GM18909 (cell line): ENCODE measurements around the gene MASP2.
"Not testable (repeated sequence)": the region's sequence is repeated elsewhere in the genome, so short reads cannot be mapped to it uniquely, and the experiment has no call there.

ENCODE experiments used
- ATAC-seq: cut with Tn5 transposase; IDR thresholded peaks from one replicate; pipeline ENCODE4 v1.9.1; 2021; ENCODE audit warnings: mild to moderate bottlenecking; ENCODE audit not compliant: unreplicated experiment, poor library complexity

The MASP2 gene

DNA sequence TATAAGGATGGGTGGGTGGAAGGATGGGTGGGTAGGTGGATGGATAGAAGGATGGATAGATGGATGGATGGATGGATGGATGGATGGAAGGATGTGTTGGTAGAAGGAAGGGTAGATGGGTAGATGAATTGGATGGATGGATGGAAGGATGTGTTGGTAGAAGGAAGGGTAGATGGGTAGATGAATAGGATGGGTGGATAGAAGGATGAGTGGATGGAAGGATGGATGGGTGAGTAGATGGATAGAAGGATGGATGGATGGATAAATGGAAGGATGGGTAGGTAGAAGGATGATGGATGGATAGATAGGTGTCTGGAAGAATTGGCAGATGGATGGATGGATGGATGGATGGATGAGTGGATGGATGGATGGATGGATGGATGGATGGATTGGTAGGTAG, 6.0 kb downstream of the MASP2 start:
- no peak for ATAC-seq

DNA sequence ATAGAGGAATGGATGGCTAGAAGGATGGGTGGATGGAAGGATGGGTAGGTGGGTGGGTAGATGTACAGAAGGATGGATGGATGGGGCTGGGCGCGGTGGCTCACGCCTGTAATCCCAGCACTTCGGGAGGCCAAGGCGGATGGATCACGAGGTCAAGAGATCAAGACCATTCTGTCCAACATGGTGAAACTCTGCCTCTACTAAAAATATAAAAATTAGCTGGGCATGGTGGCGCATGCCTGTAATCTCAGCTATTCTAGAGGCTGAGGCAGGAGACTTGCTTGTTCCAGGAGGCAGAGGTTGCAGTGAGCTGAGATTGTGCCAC, 7.0 kb downstream of the MASP2 start:
- ATAC-seq = not testable (repeated sequence)

DNA sequence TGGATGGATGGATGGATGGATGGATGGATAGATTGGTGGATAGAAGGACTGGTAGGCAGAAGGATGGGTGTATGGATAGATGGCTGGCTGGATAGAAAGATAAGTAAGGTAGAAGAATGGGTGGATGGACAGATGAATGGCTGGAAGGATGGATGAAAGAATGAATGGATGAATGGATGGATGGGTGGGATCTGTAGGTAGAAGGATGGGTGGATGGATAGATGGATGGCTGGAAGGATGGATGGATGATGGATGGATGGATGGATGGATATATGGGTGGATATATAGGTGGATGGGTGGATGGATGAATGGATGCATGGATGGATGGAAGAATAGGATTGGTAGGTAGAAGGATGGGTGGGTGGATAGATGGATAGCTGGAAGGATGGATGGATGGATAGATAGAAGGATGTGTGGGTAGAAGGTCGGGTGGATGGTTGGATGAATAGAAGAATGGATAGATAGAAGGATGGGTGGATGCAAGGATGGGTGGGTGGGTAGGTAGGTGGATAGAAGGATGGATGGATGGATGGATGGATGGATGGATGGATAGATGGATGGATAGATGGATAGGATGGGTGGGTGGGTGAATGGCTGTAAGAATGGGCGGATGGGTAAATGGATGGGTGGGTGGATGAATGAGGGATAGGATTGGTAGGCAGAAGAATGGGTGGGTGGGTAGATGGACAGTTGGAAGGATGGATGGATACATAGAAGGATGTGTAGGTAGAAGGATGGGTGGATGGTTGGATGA, 7.5 kb downstream of the MASP2 start:
- no peak for ATAC-seq

DNA sequence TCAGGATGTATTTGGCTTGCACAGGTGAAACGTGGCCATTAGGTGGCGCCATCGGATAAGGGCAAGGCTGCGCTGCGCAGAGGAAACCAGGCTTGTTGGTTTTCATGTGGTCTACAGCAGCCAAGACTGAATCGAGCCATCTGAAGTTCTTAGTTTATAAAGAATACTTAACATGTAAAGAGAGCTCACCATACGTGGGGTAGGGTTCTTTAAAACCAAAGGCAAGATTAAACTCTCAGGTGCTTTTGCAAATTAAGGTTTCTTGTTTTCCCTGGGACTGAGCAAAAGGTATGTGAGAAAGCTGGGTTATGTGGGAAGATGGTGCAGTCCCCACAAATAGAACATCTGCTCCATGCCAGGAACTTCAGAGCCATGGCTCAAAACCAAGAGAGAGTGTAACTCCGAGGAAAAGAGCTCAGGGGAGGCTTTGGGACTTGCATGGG, 9.3 kb downstream of the MASP2 start:
- ATAC-seq = peak; percentile 48

DNA sequence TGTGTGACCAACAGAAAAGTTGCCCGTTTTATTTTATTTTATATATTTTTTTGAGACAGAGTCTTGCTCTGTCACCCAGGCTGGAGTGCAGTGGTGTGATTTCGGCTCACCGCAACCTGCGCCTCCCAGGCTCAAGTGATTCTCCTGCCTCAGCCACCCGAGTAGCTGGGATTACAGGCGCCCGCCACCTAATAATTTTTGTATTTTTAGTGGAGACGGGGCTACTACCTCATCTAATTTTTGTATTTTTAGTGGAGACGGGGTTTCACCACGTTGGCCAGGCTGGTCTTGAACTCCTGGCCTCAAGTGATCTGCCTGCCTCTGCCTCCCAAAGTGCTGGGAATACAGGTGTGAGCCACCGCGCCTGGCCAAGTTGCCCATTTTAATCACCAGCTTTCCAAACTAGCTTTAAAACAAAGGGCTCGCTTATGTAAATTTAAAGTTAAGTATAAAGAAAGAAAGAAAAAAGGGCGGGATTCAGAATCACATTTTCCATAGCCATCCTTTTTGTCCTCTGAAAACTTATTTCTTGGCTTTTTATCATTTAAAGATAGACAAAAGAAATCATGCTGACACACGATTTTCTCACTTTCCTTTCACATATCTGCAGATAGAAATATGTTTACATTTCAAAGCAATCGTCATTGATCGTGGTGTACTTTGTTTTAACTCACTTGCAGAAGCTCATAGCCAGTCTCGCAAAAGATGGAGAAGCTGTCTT, 9.9 kb downstream of the MASP2 start:
- ATAC-seq = not testable (repeated sequence)

DNA sequence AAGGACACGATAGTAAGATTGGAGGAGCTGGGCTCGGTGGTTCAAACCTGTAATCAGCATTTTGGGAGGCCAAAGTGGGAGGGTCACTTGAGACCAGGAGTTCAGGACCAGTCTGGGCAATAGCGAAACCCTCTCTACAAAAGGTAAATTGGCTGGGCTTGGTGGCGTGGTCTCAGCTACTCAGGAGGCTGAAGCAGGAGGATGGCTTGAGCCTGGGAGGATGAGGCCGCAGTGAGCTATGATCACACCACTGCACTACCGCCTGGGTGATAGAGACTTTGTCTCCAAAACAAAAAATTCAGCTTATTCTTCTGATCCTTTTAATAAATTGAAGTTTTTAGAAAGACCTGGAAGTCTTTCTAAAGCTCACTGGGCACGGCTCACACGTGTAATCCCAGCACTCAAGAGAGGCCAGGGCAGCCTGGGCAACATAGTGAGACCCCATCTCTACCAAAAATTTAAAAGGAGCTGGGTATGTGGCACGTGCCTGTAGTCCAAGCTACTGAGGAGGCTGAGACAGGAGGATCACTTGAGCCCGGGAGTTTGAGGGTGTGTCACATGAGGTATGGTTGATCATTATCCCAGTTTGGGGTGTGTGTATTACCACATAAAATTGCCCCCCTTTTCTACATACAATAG, 15.3 kb downstream of the MASP2 start:
- no peak for ATAC-seq

DNA sequence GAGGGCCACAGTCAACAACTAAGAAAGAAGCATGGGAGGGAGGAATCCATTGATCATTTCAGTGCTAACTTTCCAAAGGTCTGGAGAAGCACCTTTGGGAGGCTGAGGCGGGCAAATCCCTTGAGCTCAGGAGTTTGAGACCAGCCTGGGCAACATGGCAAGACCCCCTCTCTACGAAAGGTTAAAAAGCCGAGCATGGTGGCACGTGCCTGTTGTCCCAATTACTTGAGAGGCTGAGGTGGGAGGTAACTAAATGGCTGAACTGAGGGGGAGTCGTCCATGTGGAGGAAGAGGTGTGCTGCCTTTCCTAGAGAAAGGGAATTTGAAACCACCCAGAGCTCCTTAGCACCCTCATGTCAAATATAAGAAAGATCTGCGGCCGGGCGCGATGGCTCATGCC, 16.2 kb downstream of the MASP2 start:
- ATAC-seq = no peak

DNA sequence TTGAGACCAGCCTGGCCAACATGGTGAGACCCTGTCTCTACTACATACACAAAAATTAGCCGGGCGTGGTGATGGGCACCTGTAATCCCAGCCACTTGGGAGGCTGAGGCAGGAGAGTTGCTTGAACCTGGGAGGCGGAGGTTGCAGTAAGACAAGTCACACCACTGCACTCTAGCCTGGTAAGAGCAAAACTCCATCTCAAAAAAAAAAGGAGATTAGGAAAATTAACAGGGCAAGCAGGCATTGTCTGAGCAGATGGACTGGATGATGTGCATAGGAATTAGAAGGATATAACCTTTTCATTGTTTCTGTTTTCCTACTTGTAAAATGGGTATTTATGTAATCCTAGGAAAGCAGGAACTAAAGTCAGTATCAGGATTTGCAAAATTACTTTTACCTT, 19.0 kb downstream of the MASP2 start:
- ATAC-seq = no peak

DNA sequence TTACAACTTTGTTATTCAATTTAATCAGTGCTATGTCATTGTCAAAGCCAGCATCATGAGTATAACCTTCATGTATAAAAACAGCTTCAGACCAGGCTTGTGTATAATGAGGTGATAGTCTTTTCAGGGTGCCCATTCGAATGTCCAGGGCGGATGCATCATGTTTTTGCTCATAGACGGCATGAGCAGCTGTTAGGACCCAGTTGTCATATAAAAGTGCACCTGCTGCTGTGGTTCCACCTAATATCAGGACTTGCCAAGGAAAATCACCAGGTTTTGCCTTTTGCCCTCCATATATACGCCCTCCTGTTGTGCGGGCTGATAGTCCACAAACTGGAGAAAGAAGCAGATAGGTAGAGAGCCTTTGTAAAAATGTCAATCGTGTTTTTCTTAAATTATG, 19.7 kb downstream of the MASP2 start:
- no peak for ATAC-seq

DNA sequence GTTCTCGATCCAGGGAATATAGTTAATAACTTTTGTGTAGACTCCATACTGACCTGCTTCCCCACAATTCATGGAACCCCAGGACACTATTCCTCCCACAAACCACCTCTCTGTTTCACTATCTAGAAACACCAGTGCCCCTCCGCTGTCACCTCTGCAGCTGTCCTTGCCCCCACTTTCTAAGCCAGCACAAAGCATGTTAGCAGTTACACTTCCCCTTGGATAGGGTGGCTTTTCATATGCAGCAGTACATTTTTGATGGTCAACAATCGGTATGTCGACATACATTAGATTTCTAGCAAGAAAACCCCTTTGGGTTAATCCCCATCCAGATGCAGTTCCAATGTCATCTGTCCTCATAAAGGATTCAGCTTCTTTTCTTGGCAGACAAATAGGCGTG, 20.1 kb downstream of the MASP2 start:
- ATAC-seq = no peak

DNA sequence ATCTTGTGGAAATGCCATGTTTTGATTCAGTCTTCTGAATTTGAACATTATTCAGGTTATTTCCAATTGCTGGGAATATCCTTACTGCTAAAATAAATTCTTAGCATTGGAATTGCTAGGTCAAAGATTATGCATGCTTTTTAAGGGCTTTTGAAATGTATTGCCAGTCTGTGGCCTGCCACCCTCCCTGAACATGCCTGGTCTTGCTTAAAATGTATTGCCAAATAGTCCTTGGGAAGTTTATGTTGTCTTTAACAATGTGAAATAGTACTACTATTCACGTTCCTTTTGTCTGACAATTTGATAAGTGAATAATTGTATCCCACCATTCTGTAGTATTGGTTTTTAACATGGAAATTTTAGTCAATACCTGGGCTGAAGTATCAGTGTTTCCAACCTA, 21.0 kb downstream of the MASP2 start:
- no peak for ATAC-seq

DNA sequence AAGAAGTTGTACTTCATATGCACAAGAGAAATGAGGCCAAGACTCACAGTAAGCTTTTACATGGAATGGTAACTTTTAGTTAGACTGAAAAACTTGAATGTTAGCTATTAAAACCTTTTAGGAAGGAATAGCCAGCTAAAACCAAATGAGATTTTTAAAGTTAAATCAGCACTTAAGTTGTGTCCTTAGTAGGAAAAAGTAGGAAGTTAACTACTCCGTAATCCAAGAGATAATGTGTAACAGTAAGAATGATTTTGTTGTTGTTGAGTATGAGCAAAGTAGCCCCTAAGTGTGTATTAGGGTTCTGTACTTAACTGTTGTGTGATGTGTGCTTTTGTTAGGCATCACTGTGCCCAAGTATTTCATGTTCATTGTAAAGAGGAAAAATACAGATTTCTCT, 21.4 kb downstream of the MASP2 start:
- no peak for ATAC-seq

DNA sequence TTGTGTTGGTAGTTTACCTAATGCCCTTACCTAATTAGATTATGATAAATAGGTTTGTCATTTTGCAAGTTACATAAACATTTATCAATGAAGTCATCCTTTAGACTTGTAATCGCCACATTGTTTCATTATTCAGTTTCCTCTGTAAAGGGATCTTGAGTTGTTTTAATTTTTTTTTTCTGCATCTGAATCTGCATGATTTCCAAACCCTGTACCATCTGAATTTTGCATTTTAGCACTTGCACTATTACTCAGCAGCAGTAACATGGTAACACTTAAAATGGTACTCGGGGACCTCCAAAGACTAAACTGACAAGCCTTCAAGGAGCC, 22.2 kb downstream of the MASP2 start:
- ATAC-seq = no peak

DNA sequence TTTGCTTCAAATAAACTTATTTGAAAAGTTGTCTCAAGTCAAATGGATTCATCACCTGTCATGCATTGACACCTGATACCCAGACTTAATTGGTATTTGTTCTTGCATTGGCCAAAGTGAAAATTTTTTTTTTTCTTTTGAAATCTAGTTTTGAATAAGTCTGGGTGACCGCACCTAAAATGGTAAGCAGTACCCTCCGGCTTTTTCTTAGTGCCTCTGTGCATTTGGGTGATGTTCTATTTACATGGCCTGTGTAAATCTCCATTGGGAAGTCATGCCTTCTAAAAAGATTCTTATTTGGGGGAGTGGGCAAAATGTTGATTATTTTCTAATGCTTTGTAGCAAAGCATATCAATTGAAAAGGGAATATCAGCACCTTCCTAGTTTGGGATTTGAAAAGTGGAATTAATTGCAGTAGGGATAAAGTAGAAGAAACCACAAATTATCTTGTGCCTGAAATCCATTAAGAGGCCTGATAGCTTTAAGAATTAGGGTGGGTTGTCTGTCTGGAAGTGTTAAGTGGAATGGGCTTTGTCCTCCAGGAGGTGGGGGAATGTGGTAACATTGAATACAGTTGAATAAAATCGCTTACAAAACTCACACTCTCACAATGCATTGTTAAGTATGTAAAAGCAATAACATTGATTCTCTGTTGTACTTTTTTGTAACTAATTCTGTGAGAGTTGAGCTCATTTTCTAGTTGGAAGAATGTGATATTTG, 22.7 kb downstream of the MASP2 start:
- ATAC-seq = no peak

DNA sequence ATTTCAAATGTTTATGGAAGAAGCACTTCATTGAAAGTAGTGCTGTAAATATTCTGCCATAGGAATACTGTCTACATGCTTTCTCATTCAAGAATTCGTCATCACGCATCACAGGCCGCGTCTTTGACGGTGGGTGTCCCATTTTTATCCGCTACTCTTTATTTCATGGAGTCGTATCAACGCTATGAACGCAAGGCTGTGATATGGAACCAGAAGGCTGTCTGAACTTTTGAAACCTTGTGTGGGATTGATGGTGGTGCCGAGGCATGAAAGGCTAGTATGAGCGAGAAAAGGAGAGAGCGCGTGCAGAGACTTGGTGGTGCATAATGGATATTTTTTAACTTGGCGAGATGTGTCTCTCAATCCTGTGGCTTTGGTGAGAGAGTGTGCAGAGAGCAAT, 23.8 kb downstream of the MASP2 start:
- ATAC-seq = no peak

DNA sequence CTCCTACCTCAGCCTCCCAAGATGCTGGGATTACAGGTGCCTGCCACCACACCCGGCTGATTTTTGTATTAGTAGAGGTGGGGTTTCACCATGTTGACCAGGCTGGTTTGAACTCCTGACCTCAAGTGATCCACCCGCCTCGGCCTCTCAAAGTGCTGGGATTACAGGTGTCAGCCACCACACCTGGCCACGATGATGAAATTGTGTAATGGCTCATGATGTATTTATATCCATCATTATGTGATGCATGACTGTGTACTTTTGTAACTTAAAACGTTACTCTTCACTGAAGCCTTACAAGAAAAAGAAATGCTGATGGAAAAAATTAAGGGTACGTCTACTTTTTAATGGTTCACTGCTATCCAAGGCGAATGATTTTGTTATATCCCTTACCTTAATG, 27.1 kb downstream of the MASP2 start:
- no peak for ATAC-seq

DNA sequence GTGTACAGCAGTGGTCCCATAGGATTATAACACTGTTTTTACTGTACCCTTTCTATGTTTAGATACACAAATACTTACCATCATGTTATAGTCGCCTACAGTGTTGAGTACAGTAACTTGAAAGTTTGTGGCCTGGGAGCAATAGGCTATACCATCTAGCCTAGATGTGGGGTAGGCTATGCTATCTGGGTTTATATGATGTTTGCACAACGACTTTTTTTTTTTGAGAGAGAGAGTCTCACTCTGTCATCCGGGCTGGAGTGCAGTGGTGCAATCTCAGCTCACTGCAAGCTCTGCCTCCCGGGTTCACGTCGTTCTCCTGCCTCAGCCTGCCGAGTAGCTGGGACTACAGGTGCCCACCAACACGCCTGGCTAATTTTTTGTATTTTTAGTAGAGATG, 27.7 kb downstream of the MASP2 start:
- ATAC-seq = not testable (repeated sequence)

DNA sequence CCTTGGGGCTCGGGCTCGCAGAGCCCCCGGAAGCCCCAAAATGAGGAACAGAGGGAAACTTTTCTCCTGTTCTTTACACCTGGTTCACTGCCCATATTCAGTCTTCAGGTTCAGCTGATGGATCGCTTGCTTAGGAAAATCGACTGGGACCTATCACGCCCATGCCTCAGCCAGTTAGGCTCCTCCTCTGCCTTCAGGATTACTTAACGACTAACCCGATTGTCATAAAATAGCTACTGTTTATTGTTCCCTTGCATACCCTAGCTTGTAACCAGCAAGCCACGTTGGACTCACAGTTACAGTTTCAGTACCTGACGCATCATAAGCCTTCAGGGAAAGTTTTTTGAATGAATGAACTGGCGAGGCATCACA, 33.9 kb downstream of the MASP2 start:
- peak; percentile 1 for ATAC-seq

DNA sequence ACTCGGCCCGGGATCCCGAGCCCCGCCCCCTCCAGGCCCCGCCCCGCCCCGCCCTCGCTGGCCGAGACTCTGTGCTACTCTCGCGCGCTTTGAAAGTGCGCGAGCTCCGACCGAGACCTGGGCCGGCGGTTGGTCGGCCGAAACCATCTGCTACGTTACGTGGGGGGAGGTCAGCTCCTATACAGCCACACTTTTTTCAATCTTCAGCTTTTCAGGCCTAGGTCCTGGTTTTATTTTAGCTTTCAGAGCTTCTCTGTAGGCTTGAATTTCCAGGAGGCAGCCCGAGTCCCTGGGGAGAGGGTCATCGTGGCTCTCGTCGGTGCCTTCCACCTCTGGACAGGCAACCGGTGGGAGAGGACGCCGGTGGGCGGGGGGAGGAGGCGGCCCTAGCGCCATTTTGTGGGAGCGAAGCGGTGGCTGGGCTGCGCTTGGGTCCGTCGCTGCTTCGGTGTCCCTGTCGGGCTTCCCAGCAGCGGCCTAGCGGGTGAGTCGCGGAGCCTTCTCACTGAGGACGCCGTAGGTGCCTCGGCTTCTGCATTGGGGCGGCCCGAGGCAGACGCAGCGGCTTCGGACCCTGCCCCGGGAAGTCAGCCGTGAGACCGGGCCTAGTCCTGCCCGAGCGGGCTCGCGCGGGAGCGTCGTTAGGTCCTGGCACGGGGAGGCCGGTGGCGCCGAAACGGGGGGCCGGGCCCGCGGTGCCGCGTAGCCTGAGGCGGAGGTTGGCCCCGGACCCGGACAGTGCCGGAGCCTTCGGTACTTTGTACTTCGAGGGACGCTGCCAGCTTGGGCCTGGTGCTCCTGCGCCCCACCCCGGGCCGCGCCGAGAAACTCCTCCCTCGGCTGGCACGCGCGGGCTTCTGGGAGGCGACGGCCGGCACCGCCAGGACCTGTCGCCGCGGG, 34.5 kb downstream of the MASP2 start, which contains the start of gene TARDBP:
TARDBP (plus strand) TSS at position 395 of the 900 bp plus-strand sequence. CDS start 1,074 bp downstream, outside the sequence.
- peak; percentile 90 for ATAC-seq

DNA sequence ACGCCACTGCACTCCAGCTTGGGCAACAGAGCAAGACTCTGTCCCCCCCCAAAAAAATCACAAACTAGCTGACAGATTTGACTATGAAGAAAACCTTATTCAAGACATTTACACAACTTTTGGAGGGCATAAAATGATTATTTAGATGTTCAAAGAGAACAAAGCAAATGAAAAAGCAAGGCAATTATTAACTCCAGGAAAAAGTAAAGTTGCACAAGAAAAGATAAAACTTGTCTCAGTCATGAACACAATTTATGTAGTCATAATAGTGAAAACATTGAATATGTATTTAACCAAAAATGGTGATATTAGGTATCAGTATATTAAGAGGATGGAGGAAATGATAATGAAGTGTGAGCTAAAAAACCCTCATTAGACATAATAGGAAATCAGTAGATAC, 46.5 kb downstream of the MASP2 start:
- no peak for ATAC-seq
